Keratinocyte (primary cell): ENCODE results near the gene NECTIN2. TPM values are rescaled to one million over a fixed set of nuclear protein-coding genes. Genes with fewer than 3 reads are reported as not detected.
A peak's percentile ranks its signal among the peaks of the same experiment; 100 is the strongest.

Source experiments
- DNase-seq: peaks from one replicate; pipeline ENCODE4 v3.0.0-alpha.2; 2011; ENCODE audit warnings: low read depth, missing footprints, low spot score
- FAIRE-seq: peaks from 2 replicates; lab custom pipeline; 2011; peaks lifted over from hg19 to GRCh38; lab: Jason Lieb, UNC
- H2AFZ ChIP-seq: 2 replicates; pipeline ENCODE4 v1.6.0; 2012; ENCODE audit warnings: low read length, control low read depth, inconsistent platforms; ENCODE audit not compliant: control insufficient read depth
- H3K27ac ChIP-seq: 2 replicates; pipeline ENCODE4 v1.5.1; 2011; ENCODE audit warnings: low read length; ENCODE audit not compliant: control insufficient read depth, insufficient read depth
- H3K27me3 ChIP-seq: 3 replicates; pipeline ENCODE4 v1.6.0; 2011; ENCODE audit warnings: low read length; ENCODE audit not compliant: control insufficient read depth, insufficient read depth; ENCODE audit errors: extremely low read depth
- H3K36me3 ChIP-seq, 2 experiments: 2 replicates in 1 of 2; 3 replicates in 1 of 2; pipeline ENCODE4 v1.5.1; 2011; ENCODE audit warnings: low read length in 2 of 2, mild to moderate bottlenecking in 1 of 2; ENCODE audit not compliant: control insufficient read depth in 2 of 2, insufficient read depth in 2 of 2; ENCODE audit errors: extremely low read depth in 1 of 2
- H3K4me1 ChIP-seq: 3 replicates; pipeline ENCODE4 v1.5.1; 2011; ENCODE audit warnings: low read length; ENCODE audit not compliant: control insufficient read depth, insufficient read depth; ENCODE audit errors: extremely low read depth
- H3K4me2 ChIP-seq: 3 replicates; pipeline ENCODE4 v1.6.0; 2011; ENCODE audit warnings: low read depth, low read length; ENCODE audit not compliant: control insufficient read depth, insufficient read depth; ENCODE audit errors: extremely low read depth
- H3K4me3 ChIP-seq, 3 experiments: fragments of 200-600 bp in 1 of 3; sonication (generic) in 1 of 3; 2 replicates in 2 of 3; 3 replicates in 1 of 3; pipeline ENCODE4 v1.5.1; 2011 to 2016; ENCODE audit warnings: low read length in 3 of 3, mild to moderate bottlenecking in 3 of 3, control low read depth in 2 of 3, inconsistent platforms in 1 of 3, low read depth in 1 of 3, mixed read lengths in 1 of 3, mixed run types in 1 of 3, moderate library complexity in 1 of 3; ENCODE audit not compliant: control insufficient read depth in 2 of 3, insufficient read depth in 2 of 3; ENCODE audit errors: extremely low read depth in 1 of 3
- H3K79me2 ChIP-seq: 2 replicates; pipeline ENCODE4 v1.6.0; 2012; ENCODE audit warnings: low read length; ENCODE audit not compliant: control insufficient read depth, insufficient read depth
- H3K9ac ChIP-seq: 3 replicates; pipeline ENCODE4 v1.6.0; 2011; ENCODE audit warnings: low read length; ENCODE audit not compliant: control insufficient read depth, insufficient read depth; ENCODE audit errors: extremely low read depth
- H3K9me1 ChIP-seq: 3 replicates; pipeline ENCODE4 v1.6.0; 2011; ENCODE audit warnings: low read length; ENCODE audit not compliant: control insufficient read depth, insufficient read depth; ENCODE audit errors: extremely low read depth
- H3K9me3 ChIP-seq: 2 replicates; pipeline ENCODE4 v1.5.1; 2012; ENCODE audit warnings: low read depth, low read length; ENCODE audit not compliant: control insufficient read depth
- H4K20me1 ChIP-seq: 3 replicates; pipeline ENCODE4 v1.6.0; 2011; ENCODE audit warnings: low read length; ENCODE audit not compliant: control insufficient read depth, insufficient read depth; ENCODE audit errors: extremely low read depth
- CTCF ChIP-seq, 3 experiments: IDR thresholded peaks in 1 of 3; conservative IDR thresholded peaks in 1 of 3; optimal IDR thresholded peaks in 1 of 3; 2 replicates in 2 of 3; 3 replicates in 1 of 3; pipeline versions ENCODE3 to v1.5.1; 2011; ENCODE audit warnings: low read length in 3 of 3, mild to moderate bottlenecking in 3 of 3, moderate library complexity in 2 of 3, control low read depth in 1 of 3, inconsistent platforms in 1 of 3; ENCODE audit not compliant: insufficient read depth in 2 of 3; ENCODE audit errors: extremely low read depth in 1 of 3
- EZH2 ChIP-seq: IDR thresholded peaks from one replicate; pipeline ENCODE4 v1.6.1; 2012; ENCODE audit warnings: inconsistent platforms, mild to moderate bottlenecking, low read length, moderate library complexity
- dilution Hi-C: fragments of 300-500 bp; cut with MboI; formaldehyde crosslinking; loops from one replicate; pipeline ENCODE4 v1.7.0; 2020; ENCODE audit warnings: low sequenced_read_pairs; ENCODE audit not compliant: extremely low pct_ligation_motif_present
- polyA plus RNA-seq, 5 experiments: library from polyadenylated mRNA; depleted of rRNA in 3 of 5; stranded (reverse) in 3 of 5; stranded (forward) in 1 of 5; unstranded in 1 of 5; fragments of >200 nt; gene quantifications; 1 replicate in 1 of 5; 2 replicates in 3 of 5; 3 replicates in 1 of 5; pipeline versions ENCODE4 v1.2.1 to v1.2.3, GENCODE V29; 2011 to 2012; ENCODE audit warnings: missing spikeins in 2 of 5, low read depth in 1 of 5, low replicate concordance in 1 of 5

Gene NECTIN2
- polyA plus RNA-seq, 1 donor (not counting 4 experiments of a cell fraction or from before 2014, with no cell fraction given): 26.8 TPM

- Histone ChIP-seq H3K4me2 (peak within 1 kb of the TSS; percentile 87), H3K4me3 (peak within 1 kb of the TSS; percentile 72 to 99 (median 97)), H3K27ac (peak within 1 kb of the TSS; percentile 78), H3K27me3 (no peaks in the 10 kb centered on the region), H3K9me1 (no peaks in the 10 kb centered on the region), H3K9ac (peak within 1 kb of the TSS; percentile 93), H3K4me1 (peaks cover 17% of the 10 kb centered on the region), H3K79me2 (peaks cover 45% of the 10 kb centered on the region), H3K36me3 (peaks cover 26 to 36% of the 10 kb centered on the region in 2 experiments), H4K20me1 (peaks cover 7% of the 10 kb centered on the region), H3K9me3 (no peaks in the 10 kb centered on the region), H2AFZ (peak within 1 kb of the TSS; percentile 86)
- dilution Hi-C loops: no loop called here
- no peak for DNase-seq
- TF ChIP-seq CTCF (optimal IDR thresholded peaks at IDR 0.05 in 1 of 3, IDR thresholded peaks at IDR 0.05 in 1 of 3, conservative IDR thresholded peaks at IDR 0.05 in 1 of 3; ENCODE audit: extremely low read depth in 1 of 3, insufficient read depth in 2 of 3, low read length in 3 of 3): no peak
- no peak for FAIRE-seq
Observed at GRCh38 chr19:44891016-44891882, 45.2 kb downstream of the NECTIN2 start, which contains the start of gene TOMM40. Gene TOMM40, plus strand, starts transcription at chr19:44891254. Its CDS starts 162 bp downstream, at chr19:44891416.

GRCh38 chr19:44892932-44893331 lies 46.8 kb downstream of the NECTIN2 start:
- Histone ChIP-seq H3K9ac (no peak overlapping the region), H4K20me1 (peaks cover 10% of the 10 kb centered on the region), H3K27me3 (no peaks in the 10 kb centered on the region), H3K27ac (no peak overlapping the region), H3K4me3 (no peak overlapping the region), H3K4me2 (peak overlapping the region; percentile 87), H3K9me3 (no peaks in the 10 kb centered on the region), H3K79me2 (peaks cover 54% of the 10 kb centered on the region), H3K9me1 (no peaks in the 10 kb centered on the region), H2AFZ (no peak overlapping the region), H3K4me1 (peaks cover 17% of the 10 kb centered on the region), H3K36me3 (peaks cover 31 to 52% of the 10 kb centered on the region in 2 experiments)
- no peak for FAIRE-seq
- TF ChIP-seq CTCF (optimal IDR thresholded peaks at IDR 0.05 in 1 of 3, IDR thresholded peaks at IDR 0.05 in 1 of 3, conservative IDR thresholded peaks at IDR 0.05 in 1 of 3; ENCODE audit: extremely low read depth in 1 of 3, insufficient read depth in 2 of 3, low read length in 3 of 3) (no peak), EZH2 (no peak)
- no peak for DNase-seq
- dilution Hi-C loops: no loop called here
